ENCODE results near the gene CCDC13. TPM values are rescaled to one million over a fixed set of nuclear protein-coding genes. Genes with fewer than 3 reads are reported as not detected.

CCDC13 gene
- total and polyA plus RNA-seq, 2 of the 13 experiments (the other 11 are each of a cell fraction or from before 2014, with no cell fraction given) = 0.22 to 0.51 TPM

GRCh38 chr3:42803414-42804105 is 30.5 kb upstream of the CCDC13 start (continued):
- TF ChIP-seq ZBTB39 (CRISPR knock-in tag; IDR thresholded peaks at IDR 0.05) = no peak
- TF ChIP-seq TBL1XR1 (IDR thresholded peaks at IDR 0.05; ENCODE audit: borderline replicate concordance, low read length, partially characterized antibody) = no peak
- TF ChIP-seq SPEN (CRISPR knock-in tag; IDR thresholded peaks at IDR 0.05; ENCODE audit: low read depth) = peak; percentile 26; the same call in 1 of the 2 replicates
- TF ChIP-seq HOXA5 (CRISPR knock-in tag; IDR thresholded peaks at IDR 0.05) = no peak
- TF ChIP-seq ZNF317 (CRISPR knock-in tag; IDR thresholded peaks at IDR 0.05) = no peak
- peak; percentile 27; the same call in 1 of the 2 replicates for TF ChIP-seq ZBTB20 (CRISPR knock-in tag; IDR thresholded peaks at IDR 0.05; ENCODE audit: borderline replicate concordance, low read depth)
- no peak for TF ChIP-seq ZNF629 (CRISPR knock-in tag; conservative IDR thresholded peaks at IDR 0.05)
- no peak for TF ChIP-seq BHLHE40 (IDR thresholded peaks at IDR 0.05; ENCODE audit: low read length)
- no peak for TF ChIP-seq ZNF512 (CRISPR knock-in tag; IDR thresholded peaks at IDR 0.05)
- TF ChIP-seq NFIC (IDR thresholded peaks at IDR 0.05; ENCODE audit: low read length) = no peak
- no peak for TF ChIP-seq FOXA1 (IDR thresholded peaks at IDR 0.05)
- TF ChIP-seq FOXA1 (CRISPR knock-in tag; IDR thresholded peaks at IDR 0.05) = no peak
- TF ChIP-seq TIGD3 (CRISPR knock-in tag; IDR thresholded peaks at IDR 0.05; ENCODE audit: borderline replicate concordance) = no peak
- no peak for TF ChIP-seq CHD4 (IDR thresholded peaks at IDR 0.05; ENCODE audit: borderline replicate concordance, low read length)
- no peak for TF ChIP-seq CSRNP1 (CRISPR knock-in tag; IDR thresholded peaks at IDR 0.05)
- TF ChIP-seq U2AF1 (optimal IDR thresholded peaks at IDR 0.05; ENCODE audit: low read depth, low read length) = no peak
- TF ChIP-seq ATF4 (CRISPR knock-in tag; IDR thresholded peaks at IDR 0.05) = no peak
- TF ChIP-seq ESRRA (CRISPR knock-in tag; IDR thresholded peaks at IDR 0.05; ENCODE audit: low read depth) = no peak; the same call in 1 of the 2 replicates
- TF ChIP-seq FUBP1 (CRISPR knock-in tag; IDR thresholded peaks at IDR 0.05; ENCODE audit: borderline replicate concordance) = no peak
- TF ChIP-seq AKAP8 (CRISPR knock-in tag; IDR thresholded peaks at IDR 0.05) = 0 out of 2 replicates have a peak, but pooled peaks have one; percentile 51

All from HepG2 (cell line).